Keratinocyte (primary cell): Measurements from ENCODE around the gene TMUB1. TPM values are rescaled to one million over a fixed set of nuclear protein-coding genes. Genes with fewer than 3 reads are reported as not detected.

Source experiments
- DNase-seq: peaks from one replicate; pipeline ENCODE4 v3.0.0-alpha.2; 2011; ENCODE audit warnings: low read depth, missing footprints, low spot score
- FAIRE-seq: peaks from 2 replicates; lab custom pipeline; 2011; peaks lifted over from hg19 to GRCh38; lab: Jason Lieb, UNC
- H2AFZ ChIP-seq: 2 replicates; pipeline ENCODE4 v1.6.0; 2012; ENCODE audit warnings: low read length, control low read depth, inconsistent platforms; ENCODE audit not compliant: control insufficient read depth
- H3K27ac ChIP-seq: 2 replicates; pipeline ENCODE4 v1.5.1; 2011; ENCODE audit warnings: low read length; ENCODE audit not compliant: control insufficient read depth, insufficient read depth
- H3K27me3 ChIP-seq: 3 replicates; pipeline ENCODE4 v1.6.0; 2011; ENCODE audit warnings: low read length; ENCODE audit not compliant: control insufficient read depth, insufficient read depth; ENCODE audit errors: extremely low read depth
- H3K36me3 ChIP-seq, 2 experiments: 2 replicates in 1 of 2; 3 replicates in 1 of 2; pipeline ENCODE4 v1.5.1; 2011; ENCODE audit warnings: low read length in 2 of 2, mild to moderate bottlenecking in 1 of 2; ENCODE audit not compliant: control insufficient read depth in 2 of 2, insufficient read depth in 2 of 2; ENCODE audit errors: extremely low read depth in 1 of 2
- H3K4me1 ChIP-seq: 3 replicates; pipeline ENCODE4 v1.5.1; 2011; ENCODE audit warnings: low read length; ENCODE audit not compliant: control insufficient read depth, insufficient read depth; ENCODE audit errors: extremely low read depth
- H3K4me2 ChIP-seq: 3 replicates; pipeline ENCODE4 v1.6.0; 2011; ENCODE audit warnings: low read depth, low read length; ENCODE audit not compliant: control insufficient read depth, insufficient read depth; ENCODE audit errors: extremely low read depth
- H3K4me3 ChIP-seq, 3 experiments: fragments of 200-600 bp in 1 of 3; sonication (generic) in 1 of 3; 2 replicates in 2 of 3; 3 replicates in 1 of 3; pipeline ENCODE4 v1.5.1; 2011 to 2016; ENCODE audit warnings: low read length in 3 of 3, mild to moderate bottlenecking in 3 of 3, control low read depth in 2 of 3, inconsistent platforms in 1 of 3, low read depth in 1 of 3, mixed read lengths in 1 of 3, mixed run types in 1 of 3, moderate library complexity in 1 of 3; ENCODE audit not compliant: control insufficient read depth in 2 of 3, insufficient read depth in 2 of 3; ENCODE audit errors: extremely low read depth in 1 of 3
- H3K79me2 ChIP-seq: 2 replicates; pipeline ENCODE4 v1.6.0; 2012; ENCODE audit warnings: low read length; ENCODE audit not compliant: control insufficient read depth, insufficient read depth
- H3K9ac ChIP-seq: 3 replicates; pipeline ENCODE4 v1.6.0; 2011; ENCODE audit warnings: low read length; ENCODE audit not compliant: control insufficient read depth, insufficient read depth; ENCODE audit errors: extremely low read depth
- H3K9me1 ChIP-seq: 3 replicates; pipeline ENCODE4 v1.6.0; 2011; ENCODE audit warnings: low read length; ENCODE audit not compliant: control insufficient read depth, insufficient read depth; ENCODE audit errors: extremely low read depth
- H3K9me3 ChIP-seq: 2 replicates; pipeline ENCODE4 v1.5.1; 2012; ENCODE audit warnings: low read depth, low read length; ENCODE audit not compliant: control insufficient read depth
- H4K20me1 ChIP-seq: 3 replicates; pipeline ENCODE4 v1.6.0; 2011; ENCODE audit warnings: low read length; ENCODE audit not compliant: control insufficient read depth, insufficient read depth; ENCODE audit errors: extremely low read depth
- CTCF ChIP-seq, 3 experiments: IDR thresholded peaks in 1 of 3; conservative IDR thresholded peaks in 1 of 3; optimal IDR thresholded peaks in 1 of 3; 2 replicates in 2 of 3; 3 replicates in 1 of 3; pipeline versions ENCODE3 to v1.5.1; 2011; ENCODE audit warnings: low read length in 3 of 3, mild to moderate bottlenecking in 3 of 3, moderate library complexity in 2 of 3, control low read depth in 1 of 3, inconsistent platforms in 1 of 3; ENCODE audit not compliant: insufficient read depth in 2 of 3; ENCODE audit errors: extremely low read depth in 1 of 3
- EZH2 ChIP-seq: IDR thresholded peaks from one replicate; pipeline ENCODE4 v1.6.1; 2012; ENCODE audit warnings: inconsistent platforms, mild to moderate bottlenecking, low read length, moderate library complexity
- dilution Hi-C: fragments of 300-500 bp; cut with MboI; formaldehyde crosslinking; loops from one replicate; pipeline ENCODE4 v1.7.0; 2020; ENCODE audit warnings: low sequenced_read_pairs; ENCODE audit not compliant: extremely low pct_ligation_motif_present
- polyA plus RNA-seq, 5 experiments: library from polyadenylated mRNA; depleted of rRNA in 3 of 5; stranded (reverse) in 3 of 5; stranded (forward) in 1 of 5; unstranded in 1 of 5; fragments of >200 nt; gene quantifications; 1 replicate in 1 of 5; 2 replicates in 3 of 5; 3 replicates in 1 of 5; pipeline versions ENCODE4 v1.2.1 to v1.2.3, GENCODE V29; 2011 to 2012; ENCODE audit warnings: missing spikeins in 2 of 5, low read depth in 1 of 5, low replicate concordance in 1 of 5

TMUB1 gene
- polyA plus RNA-seq, 1 donor (not counting 4 experiments of a cell fraction or from before 2014, with no cell fraction given), result 12.2 TPM

GRCh38 chr7:151056666-151057505 lies 26.4 kb downstream of the TMUB1 start:
- peak overlapping the region; percentile 99 for H3K4me2 ChIP-seq
- no peaks in the 10 kb centered on the region for H4K20me1 ChIP-seq
- no peak overlapping the region for H3K27ac ChIP-seq
- no peak for FAIRE-seq
- H3K36me3 ChIP-seq, result peaks cover 3 to 7% of the 10 kb centered on the region in 2 experiments
- no peaks in the 10 kb centered on the region for H3K9me3 ChIP-seq
- H3K9me1 ChIP-seq, result no peaks in the 10 kb centered on the region
- H3K9ac ChIP-seq, result peak overlapping the region; percentile 65
- DNase-seq, result no peak
- H3K27me3 ChIP-seq, result no peaks in the 10 kb centered on the region
- H2AFZ ChIP-seq, result peak overlapping the region; percentile 86
- TF ChIP-seq EZH2 (no peak), CTCF (optimal IDR thresholded peaks at IDR 0.05 in 1 of 3, IDR thresholded peaks at IDR 0.05 in 1 of 3, conservative IDR thresholded peaks at IDR 0.05 in 1 of 3; ENCODE audit: extremely low read depth in 1 of 3, insufficient read depth in 2 of 3, low read length in 3 of 3) (no peak)
- H3K4me3 ChIP-seq, result peak overlapping the region; percentile 47 to 90 (median 87)
- dilution Hi-C loops, result no loop called here
- H3K79me2 ChIP-seq, result peaks cover 22% of the 10 kb centered on the region
- H3K4me1 ChIP-seq, result peaks cover 30% of the 10 kb centered on the region

DNA sequence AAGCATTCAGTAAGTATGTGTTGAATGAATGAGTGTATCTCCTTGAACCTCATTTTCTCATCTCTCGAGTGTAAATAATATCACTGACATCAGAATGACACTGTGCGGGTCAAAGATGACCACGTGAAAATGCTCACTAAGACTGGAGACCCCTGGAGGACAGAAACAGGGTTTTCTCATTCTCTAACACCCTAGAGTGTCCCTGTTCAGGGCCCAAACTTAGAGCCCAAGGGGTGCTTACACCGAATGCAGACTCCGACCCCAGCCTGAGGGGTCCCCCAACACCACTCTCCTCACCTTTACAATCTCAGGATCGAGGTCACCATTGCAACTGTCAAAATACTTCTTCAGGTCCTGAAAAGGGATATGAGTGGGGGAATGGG lies 27.0 kb downstream of the TMUB1 start:
- FAIRE-seq, result no peak

More for the DNA sequence above, 27.0 kb downstream of the TMUB1 start:
- no peak for TF ChIP-seq EZH2
- TF ChIP-seq CTCF (optimal IDR thresholded peaks at IDR 0.05 in 1 of 3, IDR thresholded peaks at IDR 0.05 in 1 of 3, conservative IDR thresholded peaks at IDR 0.05 in 1 of 3; ENCODE audit: extremely low read depth in 1 of 3, insufficient read depth in 2 of 3, low read length in 3 of 3), result no peak
- Histone ChIP-seq H3K27ac (no peak overlapping the region), H3K4me2 (peak overlapping the region; percentile 99), H3K27me3 (no peaks in the 10 kb centered on the region), H3K9me3 (no peaks in the 10 kb centered on the region), H3K9me1 (no peaks in the 10 kb centered on the region), H3K36me3 (peaks cover 3 to 7% of the 10 kb centered on the region in 2 experiments), H3K79me2 (peaks cover 15% of the 10 kb centered on the region), H4K20me1 (no peaks in the 10 kb centered on the region), H3K4me1 (peaks cover 24% of the 10 kb centered on the region), H3K4me3 (no peak overlapping the region), H3K9ac (no peak overlapping the region), H2AFZ (no peak overlapping the region)
- no peak for DNase-seq
- dilution Hi-C loops, result no loop called here
